HUDEP-2 (cell line): ENCODE results near the gene OR1A1.
"Not testable (repeated sequence)": the region's sequence is repeated elsewhere in the genome, so short reads cannot be mapped to it uniquely, and the experiment has no call there.

Experiments used
- DNase-seq, 76 experiments: peaks; one replicate each; lab custom pipeline; 2025; ENCODE audit not compliant: unreplicated experiment in 76 of 76; lab: John Stamatoyannopoulos, UW

Gene OR1A1, protein sequence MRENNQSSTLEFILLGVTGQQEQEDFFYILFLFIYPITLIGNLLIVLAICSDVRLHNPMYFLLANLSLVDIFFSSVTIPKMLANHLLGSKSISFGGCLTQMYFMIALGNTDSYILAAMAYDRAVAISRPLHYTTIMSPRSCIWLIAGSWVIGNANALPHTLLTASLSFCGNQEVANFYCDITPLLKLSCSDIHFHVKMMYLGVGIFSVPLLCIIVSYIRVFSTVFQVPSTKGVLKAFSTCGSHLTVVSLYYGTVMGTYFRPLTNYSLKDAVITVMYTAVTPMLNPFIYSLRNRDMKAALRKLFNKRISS

DNA sequence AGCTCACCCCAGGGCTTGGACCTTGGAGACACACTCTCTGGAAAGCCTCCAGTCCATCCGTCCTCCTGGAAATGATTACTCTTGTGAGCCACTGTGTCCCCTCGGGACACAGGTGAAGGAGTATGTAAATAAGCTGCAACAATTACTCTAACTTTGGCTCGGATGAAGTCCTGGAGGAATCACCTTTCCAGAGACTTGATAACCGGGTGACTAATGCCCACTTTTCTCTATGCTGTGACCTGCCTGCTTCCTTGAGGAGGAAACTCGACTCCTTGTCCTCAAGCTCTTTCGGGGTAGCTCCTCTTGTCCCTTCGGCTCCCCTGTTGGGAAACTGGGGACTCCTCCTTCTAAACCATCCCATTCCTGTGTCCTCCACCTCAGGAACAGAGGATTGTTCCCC lies at the start of gene OR1A1:
TSS of gene OR1A1 (plus strand) at position 301 of the 400 bp plus-strand sequence. CDS start 7,954 bp downstream, outside the sequence.
- DNase-seq, result no peak

DNA sequence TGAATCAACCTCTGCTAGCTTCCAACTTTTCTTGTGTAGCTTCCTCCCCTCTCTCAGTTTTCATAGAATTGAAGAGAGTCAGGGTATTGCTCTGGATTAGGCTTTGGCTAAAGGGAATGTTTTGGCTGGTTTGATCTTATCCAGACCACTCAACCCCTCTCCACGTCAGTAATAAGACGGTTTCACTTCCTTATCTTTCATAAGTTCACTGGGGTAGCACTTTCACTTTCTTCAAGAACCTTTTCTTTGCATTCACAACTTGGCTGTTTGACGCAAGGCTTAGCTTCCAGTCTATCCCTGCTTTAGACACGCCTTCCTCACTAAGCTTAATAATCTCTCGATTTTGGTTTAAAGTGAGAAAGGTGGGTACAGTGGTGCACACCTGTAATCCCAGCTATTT lies 39.9 kb upstream of the OR1A1 start:
- DNase-seq, result no peak

DNA sequence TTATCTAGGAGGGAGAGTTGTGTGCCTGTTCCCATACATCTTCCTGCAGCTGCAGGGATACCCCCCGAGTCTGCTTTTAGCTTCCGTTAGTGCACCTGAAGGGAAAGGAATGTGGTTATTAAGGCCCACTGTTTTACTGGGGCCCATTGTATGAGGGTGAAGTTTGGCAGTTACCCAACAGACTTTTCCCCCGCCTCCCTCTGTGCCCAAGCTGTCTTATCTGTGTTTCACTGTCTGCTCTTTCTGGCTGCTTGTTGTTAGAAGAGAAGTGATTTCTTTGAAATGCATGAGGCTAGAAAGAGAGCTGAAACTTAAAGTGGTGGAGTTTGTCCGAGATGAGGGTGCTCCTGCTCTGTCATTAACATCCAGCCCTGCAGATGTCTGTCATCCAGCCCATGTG lies 17.5 kb upstream of the OR1A1 start:
- DNase-seq, result no peak

DNA sequence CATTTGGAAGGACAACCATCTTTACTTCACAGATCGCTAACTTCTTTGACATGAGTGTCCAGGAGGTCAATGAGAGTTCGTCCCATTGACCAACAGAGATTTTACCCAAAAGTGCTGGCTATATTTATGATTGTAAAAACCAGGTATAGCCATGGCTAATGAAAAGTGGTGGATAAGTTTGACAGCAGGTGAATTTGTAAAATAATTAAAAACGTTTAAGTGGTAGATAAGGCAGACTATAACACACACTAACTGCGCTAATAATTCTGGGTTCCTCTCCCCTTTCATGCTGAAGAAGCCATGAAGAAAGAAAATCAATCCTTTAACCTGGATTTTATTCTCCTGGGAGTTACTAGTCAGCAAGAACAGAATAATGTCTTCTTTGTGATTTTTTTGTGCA lies 10.2 kb upstream of the OR1A1 start, which contains the start of gene OR1A2:
TSS of gene OR1A2 (plus strand) at position 301 of the 400 bp plus-strand sequence. CDS start at position 301, 0 bp downstream.
- DNase-seq, result no peak

DNA sequence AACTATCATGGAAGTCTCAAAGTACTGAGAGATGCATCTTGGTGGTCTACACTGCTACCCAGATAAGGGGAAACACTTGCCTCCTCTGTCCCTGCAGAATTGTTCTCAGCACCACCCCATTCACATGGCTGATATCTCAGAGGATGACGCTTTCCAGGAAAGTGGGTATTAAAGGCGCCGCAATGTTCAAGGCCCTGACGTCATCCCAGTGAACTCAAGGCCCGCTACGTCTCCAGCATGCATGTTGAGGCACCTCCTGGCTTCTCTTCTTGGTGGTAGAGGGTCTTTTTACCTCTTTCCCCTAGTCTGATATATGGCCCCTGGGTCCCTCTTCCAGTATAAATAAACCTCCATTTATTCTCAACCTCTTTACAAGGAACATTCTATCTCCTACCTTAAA lies 1.0 kb downstream of the OR1A1 start:
- no peak for DNase-seq

DNA sequence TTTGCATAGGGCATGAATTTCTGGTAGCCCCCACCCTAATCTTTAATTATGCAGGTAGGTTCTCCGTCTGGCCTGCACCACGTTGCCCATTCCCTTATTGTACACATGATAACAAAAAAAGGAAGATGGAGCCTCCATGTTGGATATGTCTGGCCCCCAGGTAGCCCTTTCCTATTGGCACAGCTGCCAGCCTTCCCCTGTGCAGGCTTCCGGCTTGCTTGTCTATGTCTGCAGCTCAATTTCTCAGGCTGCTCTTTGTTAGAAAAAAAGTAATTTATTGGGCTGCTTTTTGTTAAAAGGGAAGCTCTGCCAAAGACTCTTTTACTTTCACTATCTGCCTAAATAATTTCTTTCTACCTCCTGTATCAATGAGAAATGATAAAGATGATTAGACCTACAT lies 5.5 kb downstream of the OR1A1 start:
- no peak for DNase-seq

DNA sequence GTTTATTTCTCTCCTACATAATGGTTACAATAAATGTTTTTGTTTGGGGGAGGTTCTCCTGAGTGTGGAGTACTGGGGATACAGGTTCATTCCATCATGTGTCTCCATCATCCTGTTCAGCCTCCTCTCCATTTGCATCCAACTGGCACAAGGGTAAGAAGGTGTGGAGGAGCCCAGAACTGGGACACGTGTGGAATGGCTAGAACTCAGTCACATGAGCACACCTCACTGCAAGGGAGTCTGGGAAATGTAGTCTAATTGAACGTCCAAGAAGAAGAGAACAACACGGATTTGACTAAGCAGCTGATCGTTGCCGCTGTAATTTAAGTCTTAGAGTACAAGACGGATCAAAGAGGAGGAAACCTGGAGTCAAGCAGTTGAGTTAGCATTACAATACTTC lies 6.1 kb downstream of the OR1A1 start:
- no peak for DNase-seq

DNA sequence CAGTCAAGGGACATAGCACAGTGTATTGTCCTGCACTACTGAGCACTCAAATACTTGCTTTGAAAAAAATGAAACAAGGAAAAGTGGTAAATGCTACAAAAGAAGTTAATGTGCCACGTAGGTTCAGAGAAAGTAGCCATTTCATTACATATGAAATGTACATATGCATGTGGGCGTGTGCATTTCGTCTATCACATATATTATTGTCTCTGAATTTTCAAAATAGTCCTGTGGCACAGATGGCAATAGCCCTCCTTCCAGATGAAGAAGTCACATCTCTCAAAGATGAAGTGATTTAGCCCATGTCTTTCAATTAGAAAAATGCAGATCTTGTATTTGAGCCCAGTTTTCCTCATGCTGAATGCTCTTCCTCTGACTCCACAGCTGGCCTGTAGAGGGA lies 12.5 kb downstream of the OR1A1 start:
- not testable (repeated sequence) for DNase-seq

DNA sequence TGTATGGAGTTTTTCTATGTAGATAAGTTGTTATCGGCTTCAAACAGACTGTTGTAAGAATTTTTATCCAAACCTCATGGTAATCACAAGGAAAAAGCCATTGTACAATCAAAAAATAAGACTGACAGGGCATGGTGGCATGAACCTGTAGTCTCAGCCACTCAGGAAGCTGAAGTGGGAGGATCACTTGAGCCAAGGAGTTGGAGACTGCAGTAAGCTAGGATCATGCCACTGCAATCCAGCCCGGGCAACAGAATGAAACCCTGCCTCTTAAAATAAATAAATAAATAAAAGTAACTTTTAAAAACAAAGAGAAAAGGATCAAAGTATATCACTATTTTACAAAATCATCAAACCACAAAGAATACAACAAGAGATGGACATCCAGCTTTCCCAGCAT lies 14.4 kb downstream of the OR1A1 start:
- peak in 14 of 76 experiments; percentile 2 to 44 (median 17) for DNase-seq

DNA sequence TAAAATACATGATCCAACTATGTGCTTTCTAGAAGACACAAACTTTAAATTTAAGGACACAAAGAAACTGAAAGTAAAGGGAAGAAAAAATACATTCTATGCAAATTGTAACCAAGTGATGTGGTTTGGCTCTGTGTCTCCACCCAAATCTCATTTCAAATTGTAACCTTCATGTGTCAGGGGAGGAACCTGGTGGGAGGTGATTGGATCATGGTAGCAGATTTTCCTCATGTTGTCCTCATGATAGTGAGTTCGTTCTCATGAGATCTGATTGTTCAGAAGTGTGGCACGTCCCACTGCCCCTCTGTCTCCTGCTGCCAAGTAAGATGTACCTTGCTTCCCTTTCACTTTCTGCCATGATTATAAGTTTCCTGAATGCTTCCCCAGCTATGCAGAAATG lies 15.0 kb downstream of the OR1A1 start:
- DNase-seq, result peak in 1 of 76 experiments; percentile 2

DNA sequence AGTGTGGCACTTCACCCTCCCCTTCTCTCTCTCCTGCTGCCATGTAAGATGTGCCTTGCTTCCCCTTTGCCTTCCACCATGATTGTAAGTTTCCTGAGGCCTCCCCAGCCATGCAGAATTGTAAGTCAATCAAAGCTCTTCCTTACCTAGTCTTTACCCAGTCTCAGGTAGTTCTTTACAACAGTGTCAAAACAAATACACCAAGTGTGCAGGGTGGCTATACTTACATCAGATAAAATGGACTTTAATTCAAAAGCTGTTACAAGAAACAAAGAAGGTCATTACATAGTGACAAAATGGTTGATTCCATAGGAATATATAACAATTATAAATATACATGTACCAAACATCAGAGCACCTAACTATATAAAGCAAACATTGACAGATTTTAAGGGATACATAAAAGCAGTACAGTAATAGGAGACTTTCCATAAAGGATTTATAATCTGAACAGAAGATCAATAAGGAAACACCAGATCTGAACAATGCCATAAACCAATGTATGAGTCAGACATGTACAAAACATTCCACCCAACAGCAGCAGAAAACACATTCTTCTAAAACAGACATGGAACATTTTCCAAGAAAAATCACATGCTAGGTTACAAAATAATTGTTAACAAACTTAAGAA lies 17.4 kb downstream of the OR1A1 start:
- not testable (repeated sequence) for DNase-seq

DNA sequence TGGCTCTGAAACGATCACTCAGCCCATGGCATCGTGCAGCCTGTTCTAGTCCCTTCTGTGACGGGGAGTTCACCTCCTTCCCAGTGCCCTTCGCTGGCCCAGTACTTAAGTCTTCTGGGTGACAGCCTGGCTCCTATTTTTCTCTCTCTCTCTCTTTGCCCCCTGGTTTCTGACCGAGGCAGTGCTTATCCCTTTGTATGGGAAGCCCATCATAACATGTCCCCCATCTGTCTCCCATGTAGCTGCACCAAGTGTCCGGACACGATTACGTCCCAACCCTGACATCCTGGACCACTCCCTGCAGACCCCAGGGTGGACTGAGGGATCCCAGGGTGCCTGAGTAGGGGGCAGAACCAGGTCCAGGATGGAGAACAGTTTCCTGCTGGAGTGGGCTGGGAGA lies 24.8 kb downstream of the OR1A1 start:
- DNase-seq, result not testable (repeated sequence)

DNA sequence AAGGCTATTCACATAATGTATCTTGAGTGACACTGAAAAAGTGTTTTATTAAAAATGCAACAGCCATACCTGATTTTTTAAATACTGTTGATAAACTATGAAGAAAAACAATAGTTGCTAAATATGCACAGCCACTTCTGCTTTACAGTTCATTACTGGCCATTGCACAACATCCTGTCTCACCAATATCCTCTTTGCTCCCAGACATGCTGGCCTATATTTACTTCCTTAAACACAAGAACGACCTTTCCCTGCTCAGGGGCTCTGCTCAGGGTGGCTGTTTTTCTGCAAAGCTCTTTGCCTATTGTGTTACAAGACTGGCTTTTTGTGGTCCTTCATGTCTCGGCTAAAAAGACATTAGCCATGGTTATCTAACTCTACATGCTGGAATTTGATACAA lies 31.2 kb downstream of the OR1A1 start:
- DNase-seq, result not testable (repeated sequence)

DNA sequence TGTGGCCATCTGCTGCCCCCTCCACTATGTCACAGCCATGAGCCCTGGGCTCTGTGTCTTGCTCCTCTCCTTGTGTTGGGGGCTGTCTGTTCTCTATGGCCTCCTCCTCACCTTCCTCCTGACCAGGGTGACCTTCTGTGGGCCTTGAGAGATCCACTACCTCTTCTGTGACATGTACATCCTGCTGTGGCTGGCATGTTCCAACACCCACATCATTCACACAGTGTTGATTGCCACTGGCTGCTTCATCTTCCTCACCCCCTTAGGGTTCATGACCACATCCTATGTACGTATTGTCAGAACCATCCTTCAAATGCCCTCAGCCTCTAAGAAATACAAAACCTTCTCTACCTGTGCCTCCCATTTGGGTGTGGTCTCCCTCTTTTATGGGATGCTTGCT lies 33.6 kb downstream of the OR1A1 start:
- not testable (repeated sequence) for DNase-seq

DNA sequence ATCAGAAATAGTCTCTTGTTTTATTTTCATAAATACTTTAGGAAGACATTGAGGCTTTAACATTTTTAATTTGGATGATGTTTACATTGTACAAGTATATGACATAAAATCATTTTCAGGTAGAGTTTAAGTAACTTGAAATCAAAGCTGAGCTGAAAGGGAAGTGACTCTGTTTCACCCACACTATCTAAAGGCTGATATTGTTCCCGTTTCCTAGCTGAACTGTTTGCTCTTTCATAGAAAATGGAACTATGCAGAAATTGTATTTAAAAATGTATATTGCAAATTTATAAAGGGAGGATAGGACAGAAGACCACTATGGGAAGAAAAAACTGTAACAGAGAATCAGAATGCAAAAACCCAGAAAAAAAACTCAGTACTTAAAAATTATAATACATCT lies 37.4 kb downstream of the OR1A1 start:
- not testable (repeated sequence) for DNase-seq

DNA sequence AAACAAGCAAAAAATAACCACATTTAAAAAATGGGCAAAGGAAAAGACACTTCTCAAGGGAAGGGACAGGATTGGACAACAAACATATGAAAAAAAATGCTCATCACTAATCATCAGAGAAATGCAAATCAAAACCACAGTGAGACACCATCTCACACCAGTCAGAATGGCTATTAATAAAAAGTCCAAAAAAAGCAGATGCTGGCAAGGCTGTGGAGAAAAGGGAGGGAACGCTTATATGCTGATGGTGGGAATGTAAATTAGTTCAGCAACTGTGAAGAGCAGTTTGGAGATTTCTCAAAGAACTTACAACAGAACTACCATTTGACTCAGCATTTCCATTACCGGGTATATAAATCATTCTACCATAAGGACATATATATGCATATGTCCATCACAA lies 41.5 kb downstream of the OR1A1 start:
- DNase-seq, result not testable (repeated sequence)

DNA sequence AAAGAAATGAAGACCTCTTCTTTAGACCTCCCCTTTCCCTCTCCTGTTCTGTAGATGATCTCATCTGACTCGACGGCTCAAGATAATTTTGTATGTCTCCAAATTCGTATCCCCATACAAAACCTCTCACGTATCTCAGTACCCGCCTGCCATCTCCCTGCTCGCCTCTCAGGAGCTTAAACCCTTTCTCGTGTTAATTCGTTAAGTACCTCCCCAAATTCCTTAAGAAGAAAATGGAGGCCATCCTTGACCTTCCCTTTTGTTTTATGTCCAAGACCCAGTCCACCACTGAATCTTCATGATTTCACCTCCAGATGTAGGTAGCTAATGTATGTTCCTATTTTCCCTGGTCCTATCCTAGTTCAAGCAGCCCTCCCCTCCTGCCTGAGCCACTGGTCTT lies 49.1 kb downstream of the OR1A1 start:
- DNase-seq, result no peak

DNA sequence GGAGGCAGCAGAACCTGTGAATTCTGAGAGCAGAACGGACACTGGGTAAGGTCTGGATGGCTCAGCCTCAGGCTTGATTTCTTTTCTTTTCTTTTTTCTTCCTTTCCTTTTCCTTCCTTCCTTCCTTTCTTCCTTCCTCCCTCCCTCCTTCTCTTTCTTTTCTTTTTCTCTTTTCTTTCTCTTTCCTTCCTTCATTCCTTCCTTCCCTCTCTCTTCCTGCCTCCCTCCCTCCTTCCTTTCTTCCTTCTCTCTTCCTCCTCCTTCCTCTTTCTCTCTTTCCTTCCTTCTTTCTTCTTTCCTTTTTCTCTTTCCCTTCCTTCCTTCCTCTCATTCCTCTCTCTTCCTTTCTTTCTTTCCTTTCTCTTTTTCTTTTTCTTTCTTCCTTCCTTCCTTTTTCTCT lies 52.7 kb downstream of the OR1A1 start:
- no peak for DNase-seq

DNA sequence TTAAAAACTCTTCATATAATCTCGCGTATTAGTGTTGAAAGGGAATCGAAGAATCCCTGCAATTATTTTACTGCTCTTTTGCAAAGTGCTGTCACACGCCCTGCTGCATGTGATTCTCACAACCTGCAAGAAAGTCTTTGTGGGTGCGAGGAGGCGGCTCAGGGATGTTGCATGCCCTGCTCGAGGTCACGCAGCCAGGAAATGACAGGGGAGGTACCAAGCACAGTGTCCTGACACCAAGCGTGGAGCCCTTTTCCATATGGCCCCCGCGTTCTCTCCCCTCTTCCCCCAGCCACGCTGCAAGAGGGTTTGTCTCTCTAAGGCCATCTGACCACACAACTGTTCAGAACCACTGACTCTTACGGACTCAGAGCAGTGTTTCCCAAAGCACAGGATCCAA lies 53.1 kb downstream of the OR1A1 start:
- no peak for DNase-seq
